NAMALWA (cell line): Measurements from ENCODE around the gene CCAR1.
"Not testable (repeated sequence)": the region's sequence is repeated elsewhere in the genome, so short reads cannot be mapped to it uniquely, and the experiment has no call there.

Experiments used
- DNase-seq: peaks from one replicate; pipeline ENCODE4 v3.0.0-alpha.2; 2015; ENCODE audit warnings: low spot score

CCAR1 gene

GRCh38 chr10:68759223-68759863 lies 38.3 kb downstream of the CCAR1 start:
- DNase-seq, result no peak

GRCh38 chr10:68759967-68760366 lies 38.9 kb downstream of the CCAR1 start:
- no peak for DNase-seq

- DNase-seq, result not testable (repeated sequence)
Measured at GRCh38 chr10:68767407-68767806, 46.4 kb downstream of the CCAR1 start.

GRCh38 chr10:68781613-68782574 lies 60.9 kb downstream of the CCAR1 start:
- peak; percentile 42 for DNase-seq

- DNase-seq, result no peak
Measured at GRCh38 chr10:68784476-68784875, 63.4 kb downstream of the CCAR1 start.

- DNase-seq, result no peak
Measured at GRCh38 chr10:68787813-68788212, 66.8 kb downstream of the CCAR1 start.

GRCh38 chr10:68790476-68790875 lies 69.4 kb downstream of the CCAR1 start:
- DNase-seq, result no peak

GRCh38 chr10:68792115-68792514 lies 71.1 kb downstream of the CCAR1 start:
- peak; percentile 29 for DNase-seq

GRCh38 chr10:68795886-68796532 lies 75.0 kb downstream of the CCAR1 start:
- DNase-seq, result no peak

- no peak for DNase-seq
Measured at GRCh38 chr10:68796605-68797004, 75.6 kb downstream of the CCAR1 start.

- no peak for DNase-seq
Measured at GRCh38 chr10:68800211-68800610, 79.2 kb downstream of the CCAR1 start.

GRCh38 chr10:68804692-68805091 lies 83.7 kb downstream of the CCAR1 start:
- no peak for DNase-seq

GRCh38 chr10:68810830-68811229 lies 89.8 kb downstream of the CCAR1 start:
- DNase-seq, result not testable (repeated sequence)

- no peak for DNase-seq
Measured at GRCh38 chr10:68811314-68812009, 90.4 kb downstream of the CCAR1 start.

GRCh38 chr10:68812420-68812819 lies 91.4 kb downstream of the CCAR1 start:
- DNase-seq, result no peak

GRCh38 chr10:68813559-68813958 lies 92.5 kb downstream of the CCAR1 start:
- no peak for DNase-seq

GRCh38 chr10:68816796-68817412 lies 95.9 kb downstream of the CCAR1 start:
- no peak for DNase-seq

GRCh38 chr10:68820359-68820758 lies 99.3 kb downstream of the CCAR1 start:
- not testable (repeated sequence) for DNase-seq

GRCh38 chr10:68822626-68823025 lies 101.6 kb downstream of the CCAR1 start:
- peak; percentile 26 for DNase-seq

GRCh38 chr10:68826764-68827591 lies 105.9 kb downstream of the CCAR1 start, which contains the start of gene STOX1:
STOX1 (plus strand) TSS chr10:68827531; CDS start chr10:68827624, 93 bp downstream.
- DNase-seq, result peak; percentile 61

- DNase-seq, result not testable (repeated sequence)
Measured at GRCh38 chr10:68827592-68827959, 106.5 kb downstream of the CCAR1 start.
